ENCODE results near the gene ABCC5.
A peak's percentile ranks its signal among the peaks of the same experiment; 100 is the strongest.

ABCC5 gene

GRCh38 chr3:183975981-183976662, 41.6 kb downstream of the ABCC5 start:
- peak; percentile 56 for DNase-seq (ENCODE audit: low read depth)
- no peak for TF ChIP-seq CTCF (conservative IDR thresholded peaks at IDR 0.05; ENCODE audit: low read depth, low read length)
- no peak overlapping the region for H3K4me3 ChIP-seq (ENCODE audit: low read depth, low read length)

GRCh38 chr3:183968666-183969245, 48.9 kb downstream of the ABCC5 start:
- DNase-seq (ENCODE audit: low read depth) = peak; percentile 4
- TF ChIP-seq CTCF (conservative IDR thresholded peaks at IDR 0.05; ENCODE audit: low read depth, low read length) = no peak

GRCh38 chr3:183967693-183968092, 50.0 kb downstream of the ABCC5 start:
- no peak overlapping the region for H3K4me3 ChIP-seq (ENCODE audit: low read depth, low read length)
- TF ChIP-seq CTCF (conservative IDR thresholded peaks at IDR 0.05; ENCODE audit: low read depth, low read length) = no peak
- DNase-seq (ENCODE audit: low read depth) = no peak

More at GRCh38 chr3:183968666-183969245, 48.9 kb downstream of the ABCC5 start:
- H3K4me3 ChIP-seq (ENCODE audit: low read depth, low read length) = no peak overlapping the region

GRCh38 chr3:183966361-183966791, 51.3 kb downstream of the ABCC5 start:
- H3K4me3 ChIP-seq (ENCODE audit: low read depth, low read length) = no peak overlapping the region
- DNase-seq (ENCODE audit: low read depth) = no peak
- TF ChIP-seq CTCF (conservative IDR thresholded peaks at IDR 0.05; ENCODE audit: low read depth, low read length) = no peak

GRCh38 chr3:183962807-183963206, 54.9 kb downstream of the ABCC5 start:
- no peak for DNase-seq (ENCODE audit: low read depth)
- no peak overlapping the region for H3K4me3 ChIP-seq (ENCODE audit: low read depth, low read length)
- TF ChIP-seq CTCF (conservative IDR thresholded peaks at IDR 0.05; ENCODE audit: low read depth, low read length) = no peak

- H3K4me3 ChIP-seq (ENCODE audit: low read depth, low read length) = no peak overlapping the region
- TF ChIP-seq CTCF (conservative IDR thresholded peaks at IDR 0.05; ENCODE audit: low read depth, low read length) = no peak
- DNase-seq (ENCODE audit: low read depth) = no peak
Observed at GRCh38 chr3:183959214-183959613, 58.5 kb downstream of the ABCC5 start.

GRCh38 chr3:183958775-183959174, 58.9 kb downstream of the ABCC5 start:
- no peak for DNase-seq (ENCODE audit: low read depth)
- no peak overlapping the region for H3K4me3 ChIP-seq (ENCODE audit: low read depth, low read length)
- TF ChIP-seq CTCF (conservative IDR thresholded peaks at IDR 0.05; ENCODE audit: low read depth, low read length) = no peak
